GM21515 (cell line): Measurements from ENCODE around the gene TRIM16.
A peak's percentile ranks its signal among the peaks of the same experiment; 100 is the strongest.
"Not testable (repeated sequence)": the region's sequence is repeated elsewhere in the genome, so short reads cannot be mapped to it uniquely, and the experiment has no call there.

Source experiments
- ATAC-seq: cut with Tn5 transposase; IDR thresholded peaks from one replicate; pipeline ENCODE4 v1.9.1; 2021; ENCODE audit not compliant: unreplicated experiment

TRIM16 gene

GRCh38 chr17:15683824-15684478 is at the start of gene TRIM16:
TSS of gene TRIM16 (minus strand) at chr17:15684311. CDS start at chr17:15651609, 32,702 bp downstream.
- ATAC-seq = peak; percentile 88

- ATAC-seq = not testable (repeated sequence)
Measured at GRCh38 chr17:15733174-15733789, 49.2 kb upstream of the TRIM16 start.

GRCh38 chr17:15731900-15732299 is 47.8 kb upstream of the TRIM16 start, which contains the start of gene TBC1D26:
TSS of gene TBC1D26 (plus strand) at chr17:15732283. CDS start at chr17:15735349, 3,066 bp downstream.
- ATAC-seq = not testable (repeated sequence)

- ATAC-seq = not testable (repeated sequence)
Measured at GRCh38 chr17:15730535-15730934, 46.4 kb upstream of the TRIM16 start.

GRCh38 chr17:15716601-15717563 is 32.8 kb upstream of the TRIM16 start:
- ATAC-seq = not testable (repeated sequence)

GRCh38 chr17:15708879-15709278 is 24.8 kb upstream of the TRIM16 start:
- ATAC-seq = not testable (repeated sequence)

- not testable (repeated sequence) for ATAC-seq
Measured at GRCh38 chr17:15704813-15705212, 20.7 kb upstream of the TRIM16 start.

GRCh38 chr17:15704239-15704638 is 20.1 kb upstream of the TRIM16 start:
- not testable (repeated sequence) for ATAC-seq

GRCh38 chr17:15699937-15700336 is 15.8 kb upstream of the TRIM16 start:
- ATAC-seq = not testable (repeated sequence)

- ATAC-seq = peak; percentile 99
Measured at GRCh38 chr17:15699413-15699924, 15.4 kb upstream of the TRIM16 start, which contains the start of gene ZNF286A. TSS of gene ZNF286A (plus strand) at chr17:15699752. CDS start at chr17:15700330, 578 bp downstream.

GRCh38 chr17:15698967-15699366 is 14.9 kb upstream of the TRIM16 start:
- not testable (repeated sequence) for ATAC-seq

- not testable (repeated sequence) for ATAC-seq
Measured at GRCh38 chr17:15687494-15687893, 3.4 kb upstream of the TRIM16 start.

GRCh38 chr17:15683135-15683534 is 976 bp downstream of the TRIM16 start:
- ATAC-seq = not testable (repeated sequence)

GRCh38 chr17:15675991-15676390 is 8.1 kb downstream of the TRIM16 start:
- ATAC-seq = not testable (repeated sequence)

- not testable (repeated sequence) for ATAC-seq
Measured at GRCh38 chr17:15674640-15675039, 9.5 kb downstream of the TRIM16 start.

- ATAC-seq = not testable (repeated sequence)
Measured at GRCh38 chr17:15669526-15669925, 14.6 kb downstream of the TRIM16 start.

GRCh38 chr17:15663691-15664090 is 20.4 kb downstream of the TRIM16 start:
- ATAC-seq = no peak

GRCh38 chr17:15663176-15663575 is 20.9 kb downstream of the TRIM16 start:
- ATAC-seq = no peak

GRCh38 chr17:15662681-15663080 is 21.4 kb downstream of the TRIM16 start:
- no peak for ATAC-seq

- ATAC-seq = no peak
Measured at GRCh38 chr17:15660077-15660476, 24.0 kb downstream of the TRIM16 start.

GRCh38 chr17:15659663-15660062 is 24.4 kb downstream of the TRIM16 start:
- no peak for ATAC-seq
